K562 (cell line): ENCODE results near the gene USP4. TPM values are rescaled to one million over a fixed set of nuclear protein-coding genes. Genes with fewer than 3 reads are reported as not detected.

Experiments used
- CREB3L1 ChIP-seq: fragments of 450-650 bp; IDR thresholded peaks from 2 replicates; pipeline ENCODE4 v1.6.1; 2014; ENCODE audit warnings: low read depth, mild to moderate bottlenecking, moderate library complexity, borderline replicate concordance
- FOXJ3 ChIP-seq: sonication (generic); formaldehyde crosslinking; IDR thresholded peaks from 2 replicates; pipeline ENCODE4 v1.4.0; 2020; ENCODE audit warnings: mild to moderate bottlenecking, missing genetic modification reagents
- MAZ ChIP-seq, 2 experiments: fragments of 450-650 bp in 1 of 2; sonication (generic) in 1 of 2; formaldehyde crosslinking; IDR thresholded peaks in 1 of 2; conservative IDR thresholded peaks in 1 of 2; 2 replicates each; pipeline versions ENCODE4 v1.4.0 to v1.5.0; 2020; ENCODE audit warnings: mild to moderate bottlenecking in 1 of 2, missing genetic modification reagents in 1 of 2
- NCOA1 ChIP-seq: fragments of 450-650 bp; IDR thresholded peaks from 2 replicates; pipeline ENCODE4 v1.6.1; 2016; ENCODE audit warnings: low read depth
- RREB1 ChIP-seq: fragments of 250-450 bp; sonication (Bioruptor Pico); IDR thresholded peaks from 2 replicates; pipeline ENCODE4 v1.4.0; 2020
- SMARCA5 ChIP-seq: fragments of 450-650 bp; IDR thresholded peaks from 2 replicates; pipeline ENCODE4 v1.6.1; 2016
- TCFL5 ChIP-seq: fragments of 250-450 bp; sonication (Bioruptor Pico); conservative IDR thresholded peaks from 2 replicates; pipeline ENCODE4 v1.6.1; 2021; ENCODE audit warnings: mild to moderate bottlenecking, moderate library complexity, matching md5 sums
- ZNF232 ChIP-seq: sonication (generic); formaldehyde crosslinking; IDR thresholded peaks from 2 replicates; pipeline ENCODE4 v1.8.0; 2022; ENCODE audit warnings: mild to moderate bottlenecking, missing genetic modification reagents
- ZNF584 ChIP-seq: fragments of 200-800 bp; sonication (Bioruptor generic); IDR thresholded peaks from 2 replicates; pipeline ENCODE4 v1.6.1; 2016; ENCODE audit warnings: low read depth, mild to moderate bottlenecking, missing genetic modification characterization, missing compliant biosample characterization
- ZNF75A ChIP-seq: fragments of 450-650 bp; formaldehyde crosslinking; IDR thresholded peaks from 2 replicates; pipeline ENCODE4 v1.4.0; 2020; ENCODE audit warnings: mild to moderate bottlenecking
- polyA plus RNA-seq, 8 experiments: library from polyadenylated mRNA; depleted of rRNA in 4 of 8; stranded (reverse) in 5 of 8; unstranded in 3 of 8; fragments of >200 nt; fragmentation: Nextera tagmentation in 2 of 8; fragmentation: Illumina TruSeq in 1 of 8; extraction: Ambion mirVana in 2 of 8; extraction: Trizol in 1 of 8; gene quantifications; 2 replicates each; pipeline versions ENCODE4 v1.2.1 to v1.2.3, GENCODE V29; 2011 to 2014; ENCODE audit warnings: inconsistent platforms in 1 of 8, missing spikeins in 1 of 8
- total RNA-seq, 7 experiments: library from RNA; depleted of rRNA in 6 of 7; stranded (reverse); fragments of >200 nt in 6 of 7; fragmentation: Illumina TruSeq in 2 of 7; extraction: Trizol in 2 of 7; gene quantifications; 2 replicates each; pipeline versions ENCODE4 v1.2.1 to v1.2.3, GENCODE V29; 2011 to 2021; ENCODE audit warnings: low replicate concordance in 1 of 7
- TF ChIP-seq, protein P1 (sequence below): fragments of 450-650 bp; IDR thresholded peaks from 2 replicates; pipeline ENCODE4 v1.6.1; 2016
- TF ChIP-seq, protein P2 (sequence below): fragments of 250-450 bp; sonication (Bioruptor Pico); IDR thresholded peaks from 2 replicates; pipeline ENCODE4 v1.8.0; 2021; ENCODE audit warnings: borderline replicate concordance, mild to moderate bottlenecking, moderate library complexity; ENCODE audit not compliant: poor library complexity, severe bottlenecking
- TF ChIP-seq, protein P3 (sequence below): fragments of 450-650 bp; IDR thresholded peaks from 2 replicates; pipeline ENCODE4 v1.6.1; 2016; ENCODE audit warnings: mild to moderate bottlenecking

The USP4 gene
- total and polyA plus RNA-seq, 9 of the 15 experiments (the other 6 are each of a cell fraction or from before 2014, with no cell fraction given), result 11.8 to 40.4 (median 22.9) TPM

DNA sequence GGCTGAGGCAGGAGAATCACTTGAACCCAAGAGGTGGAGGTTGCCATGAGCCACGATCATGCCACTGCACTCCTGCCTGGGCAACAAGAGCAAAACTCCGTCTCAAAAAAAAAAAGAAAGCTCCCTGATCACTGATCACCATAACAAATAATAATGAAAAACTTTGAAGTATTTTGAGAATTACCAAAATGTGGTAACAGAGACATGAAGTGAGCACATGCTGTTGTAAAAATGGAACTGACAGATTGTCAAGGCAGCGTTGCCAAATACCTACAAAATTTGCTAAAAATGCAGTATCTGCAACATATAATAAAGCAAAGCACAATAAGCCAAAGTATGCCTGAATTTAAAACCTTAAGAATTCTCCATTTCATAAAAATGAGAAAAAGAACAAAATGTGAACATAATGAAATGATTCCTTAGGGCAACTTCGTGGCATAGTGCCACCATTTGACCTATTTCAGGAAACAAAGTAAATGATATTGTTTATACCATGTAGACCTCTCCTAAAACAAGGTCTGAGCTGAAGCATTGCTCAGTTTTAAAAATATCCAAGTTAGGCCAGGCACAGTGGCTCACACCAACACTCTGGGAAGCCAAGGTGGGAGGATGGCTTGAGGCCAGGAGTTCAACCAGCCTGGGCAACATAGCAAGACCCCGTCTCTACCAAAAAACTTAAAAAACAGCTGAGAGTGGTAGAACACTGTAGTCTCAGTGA lies 5.8 kb downstream of the USP4 start (continued):
- TF ChIP-seq, protein P1, sequence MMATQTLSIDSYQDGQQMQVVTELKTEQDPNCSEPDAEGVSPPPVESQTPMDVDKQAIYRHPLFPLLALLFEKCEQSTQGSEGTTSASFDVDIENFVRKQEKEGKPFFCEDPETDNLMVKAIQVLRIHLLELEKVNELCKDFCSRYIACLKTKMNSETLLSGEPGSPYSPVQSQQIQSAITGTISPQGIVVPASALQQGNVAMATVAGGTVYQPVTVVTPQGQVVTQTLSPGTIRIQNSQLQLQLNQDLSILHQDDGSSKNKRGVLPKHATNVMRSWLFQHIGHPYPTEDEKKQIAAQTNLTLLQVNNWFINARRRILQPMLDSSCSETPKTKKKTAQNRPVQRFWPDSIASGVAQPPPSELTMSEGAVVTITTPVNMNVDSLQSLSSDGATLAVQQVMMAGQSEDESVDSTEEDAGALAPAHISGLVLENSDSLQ, result no peak
- TF ChIP-seq RREB1 (CRISPR knock-in tag), result no peak
- no peak for TF ChIP-seq NCOA1
- no peak for TF ChIP-seq ZNF584 (CRISPR knock-in tag)
- no peak for TF ChIP-seq FOXJ3 (CRISPR knock-in tag)
- TF ChIP-seq ZNF232 (CRISPR knock-in tag), result no peak
- TF ChIP-seq MAZ (CRISPR knock-in tag; conservative IDR thresholded peaks at IDR 0.05 in 1 of 2, IDR thresholded peaks at IDR 0.05 in 1 of 2), result no peak
- TF ChIP-seq, protein P2, sequence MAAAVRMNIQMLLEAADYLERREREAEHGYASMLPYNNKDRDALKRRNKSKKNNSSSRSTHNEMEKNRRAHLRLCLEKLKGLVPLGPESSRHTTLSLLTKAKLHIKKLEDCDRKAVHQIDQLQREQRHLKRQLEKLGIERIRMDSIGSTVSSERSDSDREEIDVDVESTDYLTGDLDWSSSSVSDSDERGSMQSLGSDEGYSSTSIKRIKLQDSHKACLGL, result no peak
- TF ChIP-seq, protein P3, sequence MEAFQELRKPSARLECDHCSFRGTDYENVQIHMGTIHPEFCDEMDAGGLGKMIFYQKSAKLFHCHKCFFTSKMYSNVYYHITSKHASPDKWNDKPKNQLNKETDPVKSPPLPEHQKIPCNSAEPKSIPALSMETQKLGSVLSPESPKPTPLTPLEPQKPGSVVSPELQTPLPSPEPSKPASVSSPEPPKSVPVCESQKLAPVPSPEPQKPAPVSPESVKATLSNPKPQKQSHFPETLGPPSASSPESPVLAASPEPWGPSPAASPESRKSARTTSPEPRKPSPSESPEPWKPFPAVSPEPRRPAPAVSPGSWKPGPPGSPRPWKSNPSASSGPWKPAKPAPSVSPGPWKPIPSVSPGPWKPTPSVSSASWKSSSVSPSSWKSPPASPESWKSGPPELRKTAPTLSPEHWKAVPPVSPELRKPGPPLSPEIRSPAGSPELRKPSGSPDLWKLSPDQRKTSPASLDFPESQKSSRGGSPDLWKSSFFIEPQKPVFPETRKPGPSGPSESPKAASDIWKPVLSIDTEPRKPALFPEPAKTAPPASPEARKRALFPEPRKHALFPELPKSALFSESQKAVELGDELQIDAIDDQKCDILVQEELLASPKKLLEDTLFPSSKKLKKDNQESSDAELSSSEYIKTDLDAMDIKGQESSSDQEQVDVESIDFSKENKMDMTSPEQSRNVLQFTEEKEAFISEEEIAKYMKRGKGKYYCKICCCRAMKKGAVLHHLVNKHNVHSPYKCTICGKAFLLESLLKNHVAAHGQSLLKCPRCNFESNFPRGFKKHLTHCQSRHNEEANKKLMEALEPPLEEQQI, result no peak
- TF ChIP-seq CREB3L1, result no peak
- TF ChIP-seq ZNF75A (CRISPR knock-in tag), result no peak
- no peak for TF ChIP-seq TCFL5 (CRISPR knock-in tag)
- TF ChIP-seq SMARCA5, result no peak
